IMR-90 (cell line): Measurements from ENCODE around the gene SAG. TPM values are rescaled to one million over a fixed set of nuclear protein-coding genes. Genes with fewer than 3 reads are reported as not detected.

Experiments used
- ATAC-seq: fragments of 200-7000 bp; cut with Tn5 transposase; 2 replicates; pipeline ENCODE4 v1.9.1; 2020; ENCODE audit warnings: low read depth, mild to moderate bottlenecking, moderate library complexity
- BruUV-seq: library from RNA; stranded (reverse); fragments of 400-500 nt; replicated peaks from 2 replicates; lab custom pipeline; 2021; lab: Mats Ljungman, UMichigan
- CTCF ChIA-PET: fragments of 300-600 bp; formaldehyde crosslinking; extraction: SDS; loops from one replicate; lab custom pipeline; 2021; ENCODE audit warnings: antibody characterized with exemption; lab: Yijun Ruan, JAX
- POLR2A ChIA-PET: fragments of 300-600 bp; sonication (Branson Sonifier 250); formaldehyde crosslinking; loops from one replicate; lab custom pipeline; 2022; ENCODE audit warnings: antibody characterized with exemption; ENCODE audit not compliant: unreplicated experiment; lab: Charles Lee
- DNase-seq: peaks from one replicate; pipeline ENCODE4 v3.0.0; 2013
- H2AFZ ChIP-seq: replicated peaks from 2 replicates; pipeline ENCODE3; 2013; ENCODE audit warnings: low read length, mild to moderate bottlenecking; ENCODE audit not compliant: poor library complexity
- H2AK5ac ChIP-seq: 2 replicates; pipeline ENCODE4 v1.6.1; 2013; ENCODE audit warnings: low read depth, low read length, inconsistent platforms
- H2AK9ac ChIP-seq: replicated peaks from 2 replicates; pipeline ENCODE3; 2013; ENCODE audit warnings: mild to moderate bottlenecking, low read depth, low read length, moderate library complexity; ENCODE audit not compliant: poor library complexity
- H2BK120ac ChIP-seq: 2 replicates; pipeline ENCODE4 v1.6.1; 2013; ENCODE audit warnings: low read depth, low read length, inconsistent platforms
- H2BK15ac ChIP-seq: 3 replicates; pipeline ENCODE4 v1.6.1; 2013; ENCODE audit warnings: low read depth, low read length, inconsistent platforms
- H2BK20ac ChIP-seq: 2 replicates; pipeline ENCODE4 v1.6.1; 2013; ENCODE audit warnings: low read depth, mild to moderate bottlenecking, inconsistent platforms, low read length, moderate library complexity
- H2BK5ac ChIP-seq: 2 replicates; pipeline ENCODE4 v1.6.1; 2013; ENCODE audit warnings: mild to moderate bottlenecking, low read depth, low read length, inconsistent platforms; ENCODE audit not compliant: poor library complexity, severe bottlenecking
- H3K14ac ChIP-seq: replicated peaks from 2 replicates; pipeline ENCODE4 v1.6.1; 2013; ENCODE audit warnings: low read depth, low read length, inconsistent platforms
- H3K18ac ChIP-seq: 2 replicates; pipeline ENCODE4 v1.6.1; 2013; ENCODE audit warnings: low read depth, low read length, control low read depth
- H3K23ac ChIP-seq: 2 replicates; pipeline ENCODE4 v1.6.1; 2013; ENCODE audit warnings: low read depth, low read length, inconsistent platforms
- H3K27ac ChIP-seq: 2 replicates; pipeline ENCODE4 v1.5.1; 2013; ENCODE audit warnings: mild to moderate bottlenecking, control low read depth, low read length; ENCODE audit not compliant: insufficient read depth
- H3K27me3 ChIP-seq: 2 replicates; pipeline ENCODE4 v1.6.1; 2013; ENCODE audit warnings: low read length; ENCODE audit not compliant: control insufficient read depth, insufficient read depth
- H3K36me3 ChIP-seq: 2 replicates; pipeline ENCODE4 v1.6.1; 2013; ENCODE audit warnings: low read length, mixed read lengths; ENCODE audit not compliant: control insufficient read depth, insufficient read depth
- H3K4ac ChIP-seq: 2 replicates; pipeline ENCODE4 v1.6.1; 2013; ENCODE audit warnings: low read depth, low read length, inconsistent platforms
- H3K4me1 ChIP-seq: 2 replicates; pipeline ENCODE4 v1.6.1; 2013; ENCODE audit warnings: low read length, mixed read lengths; ENCODE audit not compliant: control insufficient read depth, insufficient read depth
- H3K4me2 ChIP-seq: 2 replicates; pipeline ENCODE4 v1.6.1; 2013; ENCODE audit warnings: low read depth, mild to moderate bottlenecking, control low read depth, low read length, moderate library complexity
- H3K4me3 ChIP-seq: 2 replicates; pipeline ENCODE4 v1.5.1; 2013; ENCODE audit warnings: low read depth, mild to moderate bottlenecking, control low read depth, low read length, moderate library complexity; ENCODE audit not compliant: insufficient read depth
- H3K56ac ChIP-seq: 2 replicates; pipeline ENCODE4 v1.6.1; 2013; ENCODE audit warnings: low read length, inconsistent platforms; ENCODE audit not compliant: insufficient read depth; ENCODE audit errors: extremely low read depth
- H3K79me1 ChIP-seq, 2 experiments: 2 replicates each; pipeline ENCODE4 v1.6.1; 2013; ENCODE audit warnings: low read length in 2 of 2, inconsistent platforms in 1 of 2, low read depth in 1 of 2
- H3K9ac ChIP-seq: 2 replicates; pipeline ENCODE4 v1.6.1; 2013; ENCODE audit warnings: low read depth, low read length, control low read depth
- H3K9me1 ChIP-seq: 2 replicates; pipeline ENCODE4 v1.6.1; 2013; ENCODE audit warnings: low read length, inconsistent platforms; ENCODE audit not compliant: insufficient read depth
- H3K9me3 ChIP-seq: 2 replicates; pipeline ENCODE4 v1.6.1; 2013; ENCODE audit warnings: low read length; ENCODE audit not compliant: control insufficient read depth, insufficient read depth
- H4K20me1 ChIP-seq: 2 replicates; pipeline ENCODE4 v1.6.1; 2013; ENCODE audit warnings: low read length, inconsistent platforms; ENCODE audit not compliant: insufficient read depth
- H4K5ac ChIP-seq: 2 replicates; pipeline ENCODE4 v1.6.1; 2013; ENCODE audit warnings: mild to moderate bottlenecking, low read depth, low read length, control low read depth
- H4K8ac ChIP-seq, 2 experiments: 2 replicates each; pipeline ENCODE4 v1.6.1; 2013; ENCODE audit warnings: low read depth in 2 of 2, low read length in 2 of 2, control low read depth in 1 of 2, inconsistent platforms in 1 of 2
- H4K91ac ChIP-seq: 2 replicates; pipeline ENCODE4 v1.6.1; 2013; ENCODE audit warnings: low read depth, low read length, inconsistent platforms; ENCODE audit not compliant: insufficient read depth
- BHLHE40 ChIP-seq: fragments of 150-350 bp; IDR thresholded peaks from 2 replicates; pipeline ENCODE4 v1.6.1; 2016; ENCODE audit warnings: mild to moderate bottlenecking, low read depth, low read length
- CEBPB ChIP-seq: IDR thresholded peaks from 2 replicates; pipeline ENCODE4 v1.6.1; 2012; ENCODE audit warnings: low read depth, low read length, improper control_type of control experiment
- POLR2A ChIP-seq: IDR thresholded peaks from 2 replicates; pipeline ENCODE4 v1.6.1; 2012; ENCODE audit warnings: mild to moderate bottlenecking, low read depth, low read length
- WGBS, 2 experiments: methylation state at CpG; one replicate each; pipeline versions ENCODE4 v1.1.5 to v1.1.7; 2013; ENCODE audit warnings: missing lambda C conversion rate in 2 of 2; ENCODE audit not compliant: insufficient read length in 1 of 2; ENCODE audit errors: extremely low coverage in 2 of 2; 5-methylcytosine and 5-hydroxymethylcytosine counted together
- dilution Hi-C: fragments of 300-500 bp; cut with HindIII; formaldehyde crosslinking; loops from one replicate; pipeline ENCODE4 v1.14.3; 2018; ENCODE audit warnings: low sequenced_read_pairs; ENCODE audit not compliant: unreplicated experiment
- in situ Hi-C: fragments of 300-500 bp; cut with MboI; formaldehyde crosslinking; loops from 3 replicates; pipeline ENCODE4 v1.14.3; 2019; ENCODE audit warnings: low sequenced_read_pairs, inconsistent platforms, mixed read lengths
- intact Hi-C: fragments of 100-400 bp; cut with micrococcal nuclease; formaldehyde crosslinking; loops from 2 replicates; pipeline ENCODE4 v1.10.0; 2022
- polyA plus RNA-seq, 3 experiments: library from polyadenylated mRNA; depleted of rRNA; stranded (reverse); fragments of >200 nt; gene quantifications; 2 replicates each; pipeline ENCODE4 v1.2.3, GENCODE V29; 2012; ENCODE audit warnings: low replicate concordance in 1 of 3
- total RNA-seq: library from RNA; depleted of rRNA; stranded (reverse); fragments of >200 nt; gene quantifications from 2 replicates; pipeline ENCODE4 v1.2.3, GENCODE V29; 2012

The SAG gene
- total and polyA plus RNA-seq, 2 of the 4 experiments (the other 2 are of a cell fraction), result not detected

DNA sequence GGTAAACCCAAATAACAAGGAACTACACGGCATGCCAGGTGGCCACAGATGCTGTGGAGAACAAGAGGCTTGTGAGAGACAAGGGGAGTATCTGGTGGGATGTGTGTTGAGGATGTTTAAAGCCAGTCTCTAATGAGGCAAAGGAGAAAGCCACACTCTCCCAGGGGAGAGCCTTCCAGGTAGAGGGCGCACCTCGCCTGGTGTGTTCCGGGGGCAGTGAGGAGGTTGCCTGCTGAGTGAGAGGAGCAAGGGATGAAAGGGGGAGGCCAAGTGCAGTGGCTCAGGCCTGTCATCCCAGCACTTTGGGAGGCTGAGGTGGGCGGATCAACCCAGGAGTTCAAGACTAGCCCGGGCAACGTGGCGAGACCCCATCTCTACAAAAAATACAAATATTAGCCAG is 16.2 kb downstream of the SAG start:
- no peak for ATAC-seq
- no peak overlapping the region for H3K27ac ChIP-seq
- no peak overlapping the region for H3K4me2 ChIP-seq
- in situ Hi-C loops, result no loop called here
- dilution Hi-C loops, result no loop called here
- ChIA-PET POLR2A (no interaction called here), CTCF (interaction anchor here (0.7 kb wide), 1 partner anchor 16 kb away, joined by 3 read pairs; the partner anchor contains the start of gene SAG)
- no peaks in the 10 kb centered on the region for H4K20me1 ChIP-seq
- no CpG with 5 or more reads among the region's 8 CpGs for WGBS, 2 experiments
- H3K18ac ChIP-seq, result no peak overlapping the region
- H2AK9ac ChIP-seq, result no peak overlapping the region
- H3K36me3 ChIP-seq, result no peaks in the 10 kb centered on the region
- no peak overlapping the region for H2AFZ ChIP-seq
- TF ChIP-seq CEBPB (no peak), BHLHE40 (no peak), POLR2A (no peak)
- no peak overlapping the region for H3K4ac ChIP-seq
- intact Hi-C loops, result no loop called here
- no peaks in the 10 kb centered on the region for H3K4me1 ChIP-seq
- H3K56ac ChIP-seq, result no peak overlapping the region
- no peak overlapping the region for H3K14ac ChIP-seq
- no peaks in the 10 kb centered on the region for H3K9me3 ChIP-seq
- no peak for DNase-seq
- H3K79me1 ChIP-seq, result no peaks in the 10 kb centered on the region
- H4K5ac ChIP-seq, result no peak overlapping the region
- no peak overlapping the region for H3K9ac ChIP-seq
- H2AK5ac ChIP-seq, result no peak overlapping the region
- BruUV-seq, result no TSS peak
- H2BK20ac ChIP-seq, result no peak overlapping the region
- no peak overlapping the region for H4K8ac ChIP-seq
- no peaks in the 10 kb centered on the region for H3K9me1 ChIP-seq
- H3K27me3 ChIP-seq, result peaks cover 22% of the 10 kb centered on the region
- no peak overlapping the region for H2BK120ac ChIP-seq
- H2BK15ac ChIP-seq, result no peak overlapping the region
- no peak overlapping the region for H3K23ac ChIP-seq
- H4K91ac ChIP-seq, result no peak overlapping the region
- H2BK5ac ChIP-seq, result no peak overlapping the region
- H3K4me3 ChIP-seq, result no peak overlapping the region
